ENCODE results near the gene FSTL4.

DNA sequence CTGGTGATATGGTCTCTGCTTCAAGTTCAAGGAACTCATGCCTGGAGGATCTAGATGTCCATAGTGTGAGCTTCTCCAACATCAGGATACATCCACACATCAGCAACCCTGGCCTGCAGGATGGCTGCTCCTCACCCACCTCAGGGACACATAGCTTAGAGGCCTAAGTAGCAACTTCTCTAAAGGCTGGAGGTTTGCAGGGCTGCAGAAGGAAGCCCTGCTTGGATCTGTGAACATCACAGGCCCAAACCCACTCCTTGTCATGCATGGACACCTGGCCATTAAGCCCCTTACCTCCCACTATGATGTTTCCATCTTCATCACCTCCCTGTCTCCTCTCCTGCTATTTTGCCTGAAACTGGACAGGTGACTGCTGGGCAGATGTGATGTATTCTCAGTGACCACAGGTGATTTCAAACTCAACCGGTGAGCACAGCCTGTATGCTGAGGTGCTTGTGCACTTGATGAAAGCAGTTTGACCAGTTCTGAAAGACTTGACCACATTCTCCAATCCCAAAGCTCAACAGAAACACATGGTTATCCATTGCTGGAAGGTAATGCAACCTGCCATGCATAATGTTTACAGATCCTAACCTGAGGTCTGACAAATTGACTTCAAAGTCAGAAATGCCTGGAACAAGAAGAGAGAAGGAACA, 205.2 kb downstream of the FSTL4 start:
- TF ChIP-seq, protein P1, sequence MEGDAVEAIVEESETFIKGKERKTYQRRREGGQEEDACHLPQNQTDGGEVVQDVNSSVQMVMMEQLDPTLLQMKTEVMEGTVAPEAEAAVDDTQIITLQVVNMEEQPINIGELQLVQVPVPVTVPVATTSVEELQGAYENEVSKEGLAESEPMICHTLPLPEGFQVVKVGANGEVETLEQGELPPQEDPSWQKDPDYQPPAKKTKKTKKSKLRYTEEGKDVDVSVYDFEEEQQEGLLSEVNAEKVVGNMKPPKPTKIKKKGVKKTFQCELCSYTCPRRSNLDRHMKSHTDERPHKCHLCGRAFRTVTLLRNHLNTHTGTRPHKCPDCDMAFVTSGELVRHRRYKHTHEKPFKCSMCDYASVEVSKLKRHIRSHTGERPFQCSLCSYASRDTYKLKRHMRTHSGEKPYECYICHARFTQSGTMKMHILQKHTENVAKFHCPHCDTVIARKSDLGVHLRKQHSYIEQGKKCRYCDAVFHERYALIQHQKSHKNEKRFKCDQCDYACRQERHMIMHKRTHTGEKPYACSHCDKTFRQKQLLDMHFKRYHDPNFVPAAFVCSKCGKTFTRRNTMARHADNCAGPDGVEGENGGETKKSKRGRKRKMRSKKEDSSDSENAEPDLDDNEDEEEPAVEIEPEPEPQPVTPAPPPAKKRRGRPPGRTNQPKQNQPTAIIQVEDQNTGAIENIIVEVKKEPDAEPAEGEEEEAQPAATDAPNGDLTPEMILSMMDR (IDR thresholded peaks at IDR 0.05), result no peak
- TF ChIP-seq POLR2A (IDR thresholded peaks at IDR 0.05), result no peak

Measured in Peyer's patch (tissue), 4 donors.